Chondrocyte (in vitro differentiated cells): ENCODE data around the gene RP9. TPM values are rescaled to one million over a fixed set of nuclear protein-coding genes. Genes with fewer than 3 reads are reported as not detected.

Experiments
- DNase-seq: peaks from one replicate; pipeline ENCODE4 v3.0.0; 2021; ENCODE audit warnings: mixed read lengths, low spot score
- H3K27ac Mint-ChIP-seq: one replicate; pipeline ENCODE4 v1.8.0; 2021; ENCODE audit warnings: mild to moderate bottlenecking, moderate library complexity, mixed read lengths; ENCODE audit not compliant: unreplicated experiment
- H3K27me3 Mint-ChIP-seq: 2 replicates; pipeline ENCODE4 v1.8.0; 2021; ENCODE audit warnings: low read depth, mixed read lengths
- H3K36me3 Mint-ChIP-seq: 2 replicates; pipeline ENCODE4 v1.8.0; 2021; ENCODE audit warnings: low read depth, mixed read lengths
- H3K4me1 Mint-ChIP-seq: 2 replicates; pipeline ENCODE4 v1.8.0; 2021; ENCODE audit warnings: low read depth, mild to moderate bottlenecking, mixed read lengths
- H3K4me3 Mint-ChIP-seq: one replicate; pipeline ENCODE4 v1.8.0; 2021; ENCODE audit warnings: mild to moderate bottlenecking, moderate library complexity, mixed read lengths; ENCODE audit not compliant: unreplicated experiment
- H3K9me3 Mint-ChIP-seq: 2 replicates; pipeline ENCODE4 v1.8.0; 2021; ENCODE audit warnings: low read depth, mixed read lengths
- total RNA-seq: library from RNA; stranded (reverse); gene quantifications from 3 replicates; pipeline ENCODE4 v1.2.1, GENCODE V29; 2021
- TF ChIP-seq, protein P1 (sequence below): fragments of 200-600 bp; sonication (generic); IDR thresholded peaks from 2 replicates; pipeline ENCODE4 v1.5.0; 2021; ENCODE audit warnings: antibody characterized with exemption, mild to moderate bottlenecking, moderate library complexity

The RP9 gene
- total RNA-seq, 1 donor from 2014 or later: 16.5 TPM

DNA sequence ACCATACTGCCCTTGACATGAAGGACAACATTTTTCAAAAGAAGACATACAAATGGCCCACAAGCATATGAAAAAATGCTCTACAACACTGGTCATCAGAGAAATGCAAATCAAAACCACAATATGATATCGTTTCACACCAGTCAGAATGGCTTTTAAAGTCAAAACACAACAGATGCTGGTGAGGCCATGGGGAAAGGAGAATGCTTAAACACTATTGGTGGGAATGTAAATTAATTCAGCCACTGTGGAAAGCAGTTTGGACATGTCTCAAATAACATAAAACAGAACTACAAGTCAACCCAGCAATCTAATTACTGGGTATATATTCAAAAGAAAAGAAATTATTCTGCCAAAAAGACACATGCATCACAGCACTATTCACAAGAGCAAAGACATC, 42.4 kb downstream of the RP9 start:
- peaks cover 34% of the 10 kb centered on the region for H3K9me3 Mint-ChIP-seq
- peaks cover 17% of the 10 kb centered on the region for H3K4me1 Mint-ChIP-seq
- H3K4me3 Mint-ChIP-seq: no peak overlapping the region
- H3K27ac Mint-ChIP-seq: no peak overlapping the region
- no peaks in the 10 kb centered on the region for H3K27me3 Mint-ChIP-seq
- no peak for DNase-seq
- H3K36me3 Mint-ChIP-seq: peaks cover 18% of the 10 kb centered on the region
- TF ChIP-seq, protein P1, sequence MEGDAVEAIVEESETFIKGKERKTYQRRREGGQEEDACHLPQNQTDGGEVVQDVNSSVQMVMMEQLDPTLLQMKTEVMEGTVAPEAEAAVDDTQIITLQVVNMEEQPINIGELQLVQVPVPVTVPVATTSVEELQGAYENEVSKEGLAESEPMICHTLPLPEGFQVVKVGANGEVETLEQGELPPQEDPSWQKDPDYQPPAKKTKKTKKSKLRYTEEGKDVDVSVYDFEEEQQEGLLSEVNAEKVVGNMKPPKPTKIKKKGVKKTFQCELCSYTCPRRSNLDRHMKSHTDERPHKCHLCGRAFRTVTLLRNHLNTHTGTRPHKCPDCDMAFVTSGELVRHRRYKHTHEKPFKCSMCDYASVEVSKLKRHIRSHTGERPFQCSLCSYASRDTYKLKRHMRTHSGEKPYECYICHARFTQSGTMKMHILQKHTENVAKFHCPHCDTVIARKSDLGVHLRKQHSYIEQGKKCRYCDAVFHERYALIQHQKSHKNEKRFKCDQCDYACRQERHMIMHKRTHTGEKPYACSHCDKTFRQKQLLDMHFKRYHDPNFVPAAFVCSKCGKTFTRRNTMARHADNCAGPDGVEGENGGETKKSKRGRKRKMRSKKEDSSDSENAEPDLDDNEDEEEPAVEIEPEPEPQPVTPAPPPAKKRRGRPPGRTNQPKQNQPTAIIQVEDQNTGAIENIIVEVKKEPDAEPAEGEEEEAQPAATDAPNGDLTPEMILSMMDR: no peak

DNA sequence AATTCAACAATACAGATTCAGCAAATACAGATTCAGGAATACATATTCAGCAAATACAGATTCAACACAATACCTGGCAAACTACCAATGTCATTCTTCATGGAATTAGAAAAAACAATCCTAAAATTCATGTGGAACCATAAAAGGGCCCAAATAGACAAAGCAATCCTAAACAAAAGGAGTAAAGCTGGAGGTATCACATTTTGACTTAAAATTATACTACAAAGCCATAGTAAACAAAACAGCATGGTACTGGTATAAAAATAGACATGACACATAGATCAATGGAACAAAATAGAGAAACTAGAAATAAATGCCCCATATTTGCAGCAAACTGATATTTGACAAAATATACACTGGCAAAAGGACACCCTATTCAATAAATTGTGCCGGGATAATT, 43.2 kb downstream of the RP9 start:
- DNase-seq: no peak
- H3K36me3 Mint-ChIP-seq: peaks cover 18% of the 10 kb centered on the region
- H3K27ac Mint-ChIP-seq: no peak overlapping the region
- no peaks in the 10 kb centered on the region for H3K27me3 Mint-ChIP-seq
- H3K4me1 Mint-ChIP-seq: peaks cover 23% of the 10 kb centered on the region
- no peak overlapping the region for H3K4me3 Mint-ChIP-seq
- peaks cover 34% of the 10 kb centered on the region for H3K9me3 Mint-ChIP-seq
- TF ChIP-seq, protein P1: no peak

DNA sequence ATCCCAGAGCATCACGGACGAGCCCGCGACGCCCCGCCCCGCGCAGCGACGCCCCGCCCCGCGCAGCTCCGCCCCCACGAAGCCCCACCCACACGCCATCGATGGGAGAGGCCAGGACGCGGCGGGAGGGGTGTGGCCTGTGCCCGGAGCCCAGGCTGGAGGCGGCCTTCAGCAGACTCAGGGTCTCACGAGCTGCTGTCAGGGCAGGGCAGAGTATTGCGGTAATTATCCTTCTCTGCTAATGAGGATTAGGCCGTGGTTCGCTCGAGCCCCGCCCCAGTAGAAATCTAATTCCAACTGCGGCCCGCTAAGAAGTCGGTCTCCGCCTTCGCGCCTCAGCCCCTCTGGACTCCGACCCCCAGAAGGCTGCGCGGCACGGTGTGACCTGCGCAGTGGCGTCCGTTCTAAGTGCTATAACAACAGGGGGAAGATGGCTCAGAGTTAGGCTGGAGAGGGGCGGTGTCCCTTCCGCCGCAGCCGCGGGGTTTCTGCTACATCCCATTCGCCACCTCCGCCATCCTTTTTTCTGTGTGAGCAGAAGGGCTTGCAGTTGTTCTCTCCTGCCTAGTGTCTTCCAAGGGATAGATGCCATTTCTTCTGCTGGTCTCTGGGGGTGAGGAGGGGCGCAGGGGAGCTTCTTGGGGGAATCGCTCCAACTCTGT, 46.3 kb downstream of the RP9 start:
- peaks cover 44% of the 10 kb centered on the region for H3K4me1 Mint-ChIP-seq
- H3K9me3 Mint-ChIP-seq: peaks cover 24% of the 10 kb centered on the region
- peak overlapping the region; percentile 95 for H3K27ac Mint-ChIP-seq
- H3K4me3 Mint-ChIP-seq: peak overlapping the region; percentile 98
- TF ChIP-seq, protein P1: no peak
- DNase-seq: peak; percentile 97
- no peaks in the 10 kb centered on the region for H3K27me3 Mint-ChIP-seq
- peaks cover 14% of the 10 kb centered on the region for H3K36me3 Mint-ChIP-seq

DNA sequence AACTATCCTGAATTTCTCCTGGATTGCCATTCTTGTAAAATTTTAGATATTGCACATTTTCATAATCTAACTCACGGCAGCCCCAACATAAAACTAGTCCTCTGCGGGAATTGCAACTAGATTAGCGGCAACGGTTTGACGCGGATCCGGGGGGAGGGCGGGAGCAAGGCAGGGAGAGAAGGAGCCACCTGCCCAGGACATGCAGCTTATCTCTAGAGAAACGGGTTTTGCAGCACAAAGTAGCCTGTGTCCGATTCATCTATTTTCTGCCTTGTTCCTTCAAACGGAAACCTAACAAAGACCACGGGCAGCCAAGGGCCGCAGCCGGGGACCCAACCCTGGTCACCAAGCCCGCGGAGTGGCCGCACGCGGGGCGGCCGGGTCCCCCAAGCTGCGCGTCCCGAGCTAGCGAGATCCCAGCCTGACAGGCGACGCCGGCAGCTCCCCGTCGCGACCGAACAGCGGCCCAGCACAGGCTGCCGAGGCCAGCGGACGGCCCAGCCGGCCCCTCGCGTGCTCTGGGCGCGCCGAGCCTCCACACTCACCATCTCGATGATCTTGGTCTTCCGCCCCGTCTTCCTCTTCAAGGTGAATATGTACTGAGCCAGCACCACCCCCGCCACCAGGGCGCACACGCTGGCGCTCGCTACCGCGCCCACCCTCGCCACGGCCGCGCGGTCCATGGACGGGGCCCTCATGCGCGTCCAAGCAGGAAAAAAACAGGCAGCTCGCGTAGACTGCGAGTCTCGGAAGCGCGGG, 47.0 kb downstream of the RP9 start, which contains the start of gene NT5C3A:
Gene NT5C3A, minus strand, starts transcription at position 754 of the 759 bp plus-strand sequence. Its CDS starts 71 bp downstream, at position 683.
- H3K36me3 Mint-ChIP-seq: peaks cover 14% of the 10 kb centered on the region
- H3K4me3 Mint-ChIP-seq: peak within 1 kb of the TSS; percentile 98
- peaks cover 44% of the 10 kb centered on the region for H3K4me1 Mint-ChIP-seq
- H3K9me3 Mint-ChIP-seq: peaks cover 24% of the 10 kb centered on the region
- TF ChIP-seq, protein P1: peak; percentile 29
- peak; percentile 81 for DNase-seq
- peak within 1 kb of the TSS; percentile 95 for H3K27ac Mint-ChIP-seq
- no peaks in the 10 kb centered on the region for H3K27me3 Mint-ChIP-seq

DNA sequence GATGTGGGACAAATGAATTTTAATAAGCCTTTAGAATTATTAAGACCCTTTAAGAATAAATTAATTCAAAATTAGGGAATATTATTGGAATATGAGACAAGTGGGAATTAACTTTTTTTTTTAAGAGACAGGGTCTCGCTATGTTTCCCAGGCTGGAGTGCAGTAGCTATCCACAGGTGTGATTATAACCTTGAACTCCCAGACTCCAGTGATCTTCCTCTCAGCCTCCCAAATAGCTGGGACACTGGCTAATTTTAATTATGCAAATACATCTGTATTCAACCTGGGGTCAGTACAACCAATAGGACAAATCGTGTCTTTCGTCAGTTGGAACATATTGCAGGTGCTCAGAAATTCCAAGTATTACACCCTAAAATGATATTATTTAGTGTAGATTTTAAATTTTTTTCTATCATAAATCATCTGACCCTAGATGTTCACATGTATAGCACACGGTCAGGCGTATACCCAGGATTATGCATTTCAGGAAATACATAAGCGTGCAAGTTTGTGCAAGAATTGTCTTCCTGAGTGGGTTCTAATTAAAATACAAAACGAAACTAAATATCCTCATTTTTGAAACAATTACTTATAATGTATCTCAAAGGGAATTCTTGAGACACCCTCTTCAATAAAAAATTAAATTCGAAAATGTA, 47.8 kb downstream of the RP9 start:
- Mint-ChIP-seq H3K27me3 (no peaks in the 10 kb centered on the region), H3K27ac (peak overlapping the region; percentile 83), H3K4me1 (peaks cover 44% of the 10 kb centered on the region), H3K4me3 (peak overlapping the region; percentile 98), H3K36me3 (peaks cover 13% of the 10 kb centered on the region), H3K9me3 (peaks cover 17% of the 10 kb centered on the region)
- TF ChIP-seq, protein P1: no peak
- no peak for DNase-seq
